HEK293 (cell line): ENCODE data around the gene SIRPB2.
A peak's percentile ranks its signal among the peaks of the same experiment; 100 is the strongest.

Experiments
- BCL11A ChIP-seq: fragments of 450-650 bp; formaldehyde crosslinking; IDR thresholded peaks from 2 replicates; pipeline ENCODE4 v1.5.1; 2016; ENCODE audit warnings: low read depth, missing biosample characterization, missing genetic modification characterization
- FEZF1 ChIP-seq: fragments of 450-650 bp; formaldehyde crosslinking; IDR thresholded peaks from 2 replicates; pipeline ENCODE4 v1.5.1; 2016; ENCODE audit warnings: missing biosample characterization, missing genetic modification characterization
- GLI2 ChIP-seq: fragments of 450-650 bp; formaldehyde crosslinking; IDR thresholded peaks from 2 replicates; pipeline ENCODE4; 2017; ENCODE audit warnings: missing biosample characterization, missing genetic modification characterization, low read depth, borderline replicate concordance
- KLF8 ChIP-seq: fragments of 450-650 bp; formaldehyde crosslinking; IDR thresholded peaks from 2 replicates; pipeline ENCODE4 v1.5.1; 2016; ENCODE audit warnings: missing biosample characterization, missing genetic modification characterization
- PRDM1 ChIP-seq: fragments of 450-650 bp; formaldehyde crosslinking; IDR thresholded peaks from 2 replicates; pipeline ENCODE4; 2016; ENCODE audit warnings: missing biosample characterization, missing genetic modification characterization
- RBAK ChIP-seq: fragments of 450-650 bp; formaldehyde crosslinking; IDR thresholded peaks from 2 replicates; pipeline ENCODE4 v1.5.1; 2016; ENCODE audit warnings: missing biosample characterization, missing genetic modification characterization
- REPIN1 ChIP-seq: fragments of 450-650 bp; formaldehyde crosslinking; IDR thresholded peaks from 2 replicates; pipeline ENCODE4 v1.5.1; 2017; ENCODE audit warnings: missing biosample characterization, missing genetic modification characterization, low read depth
- SCRT1 ChIP-seq: fragments of 450-650 bp; formaldehyde crosslinking; IDR thresholded peaks from 2 replicates; pipeline ENCODE4 v1.5.1; 2016; ENCODE audit warnings: missing biosample characterization, missing genetic modification characterization, borderline replicate concordance
- TRIM28 ChIP-seq: IDR thresholded peaks from 2 replicates; pipeline ENCODE4 v1.6.1; 2011; ENCODE audit warnings: low read length, control low read depth, borderline replicate concordance
- YY1 ChIP-seq: fragments of 450-650 bp; formaldehyde crosslinking; IDR thresholded peaks from 2 replicates; pipeline ENCODE4 v1.5.1; 2018; ENCODE audit warnings: missing biosample characterization, missing genetic modification characterization
- ZFHX2 ChIP-seq: fragments of 450-650 bp; formaldehyde crosslinking; conservative IDR thresholded peaks from 2 replicates; pipeline ENCODE4 v1.5.1; 2016; ENCODE audit warnings: missing biosample characterization, missing genetic modification characterization
- ZFP37 ChIP-seq: fragments of 450-650 bp; formaldehyde crosslinking; IDR thresholded peaks from 2 replicates; pipeline ENCODE4 v1.5.1; 2016; ENCODE audit warnings: missing biosample characterization, missing genetic modification characterization
- ZIC2 ChIP-seq: fragments of 450-650 bp; formaldehyde crosslinking; IDR thresholded peaks from 2 replicates; pipeline ENCODE4 v1.5.1; 2016; ENCODE audit warnings: missing biosample characterization, missing genetic modification characterization
- ZNF10 ChIP-seq: fragments of 450-650 bp; formaldehyde crosslinking; IDR thresholded peaks from 2 replicates; pipeline ENCODE4 v1.5.1; 2017; ENCODE audit warnings: missing biosample characterization, missing genetic modification characterization
- ZNF112 ChIP-seq: fragments of 450-650 bp; formaldehyde crosslinking; IDR thresholded peaks from 2 replicates; pipeline ENCODE4 v1.5.0; 2017; ENCODE audit warnings: missing biosample characterization, missing genetic modification characterization
- ZNF155 ChIP-seq: fragments of 450-650 bp; formaldehyde crosslinking; IDR thresholded peaks from 2 replicates; pipeline ENCODE4 v1.5.1; 2016; ENCODE audit warnings: missing biosample characterization, missing genetic modification characterization
- ZNF157 ChIP-seq: fragments of 450-650 bp; formaldehyde crosslinking; IDR thresholded peaks from 2 replicates; pipeline ENCODE4 v1.5.1; 2016; ENCODE audit warnings: missing biosample characterization, missing genetic modification characterization
- ZNF184 ChIP-seq: fragments of 450-650 bp; IDR thresholded peaks from 2 replicates; pipeline ENCODE4 v1.5.1; 2018; ENCODE audit warnings: missing biosample characterization, mild to moderate bottlenecking, missing genetic modification characterization
- ZNF19 ChIP-seq: fragments of 450-650 bp; formaldehyde crosslinking; IDR thresholded peaks from 2 replicates; pipeline ENCODE4; 2016; ENCODE audit warnings: missing biosample characterization, missing genetic modification characterization, low read depth
- ZNF223 ChIP-seq: fragments of 450-650 bp; formaldehyde crosslinking; IDR thresholded peaks from 2 replicates; pipeline ENCODE4 v1.5.1; 2016; ENCODE audit warnings: missing biosample characterization, missing genetic modification characterization
- ZNF23 ChIP-seq: fragments of 450-650 bp; formaldehyde crosslinking; IDR thresholded peaks from 2 replicates; pipeline ENCODE4 v1.5.1; 2016; ENCODE audit warnings: missing biosample characterization, missing genetic modification characterization, borderline replicate concordance
- ZNF26 ChIP-seq: fragments of 450-650 bp; formaldehyde crosslinking; IDR thresholded peaks from 2 replicates; pipeline ENCODE4 v1.5.1; 2016; ENCODE audit warnings: missing biosample characterization, missing genetic modification characterization
- ZNF280C ChIP-seq: fragments of 450-650 bp; formaldehyde crosslinking; IDR thresholded peaks from 2 replicates; pipeline ENCODE4 v1.5.1; 2016; ENCODE audit warnings: missing biosample characterization, missing genetic modification characterization
- ZNF350 ChIP-seq: fragments of 450-650 bp; formaldehyde crosslinking; IDR thresholded peaks from 2 replicates; pipeline ENCODE4 v1.5.0; 2017; ENCODE audit warnings: missing biosample characterization, mild to moderate bottlenecking, missing genetic modification characterization
- ZNF366 ChIP-seq: fragments of 450-650 bp; formaldehyde crosslinking; conservative IDR thresholded peaks from 2 replicates; pipeline ENCODE4 v1.5.1; 2016; ENCODE audit warnings: missing biosample characterization, missing genetic modification characterization
- ZNF473 ChIP-seq: fragments of 450-650 bp; formaldehyde crosslinking; IDR thresholded peaks from 2 replicates; pipeline ENCODE4 v1.5.1; 2017; ENCODE audit warnings: missing biosample characterization, missing genetic modification characterization
- ZNF513 ChIP-seq: fragments of 450-650 bp; IDR thresholded peaks from 2 replicates; pipeline ENCODE4 v1.5.1; 2018; ENCODE audit warnings: missing biosample characterization, missing genetic modification characterization
- ZNF558 ChIP-seq: fragments of 450-650 bp; formaldehyde crosslinking; IDR thresholded peaks from 2 replicates; pipeline ENCODE4 v1.5.1; 2016; ENCODE audit warnings: missing biosample characterization, missing genetic modification characterization
- ZNF610 ChIP-seq: fragments of 450-650 bp; formaldehyde crosslinking; IDR thresholded peaks from 2 replicates; pipeline ENCODE4 v1.5.1; 2016; ENCODE audit warnings: missing biosample characterization, missing genetic modification characterization, borderline replicate concordance
- ZNF624 ChIP-seq: fragments of 450-650 bp; formaldehyde crosslinking; IDR thresholded peaks from 2 replicates; pipeline ENCODE4 v1.5.1; 2017; ENCODE audit warnings: missing biosample characterization, missing genetic modification characterization
- ZNF645 ChIP-seq: fragments of 450-650 bp; formaldehyde crosslinking; IDR thresholded peaks from 2 replicates; pipeline ENCODE4; 2016; ENCODE audit warnings: missing biosample characterization, missing genetic modification characterization
- ZNF701 ChIP-seq: fragments of 450-650 bp; formaldehyde crosslinking; IDR thresholded peaks from 2 replicates; pipeline ENCODE4 v1.5.1; 2016; ENCODE audit warnings: missing biosample characterization, missing genetic modification characterization
- ZNF704 ChIP-seq: fragments of 450-650 bp; formaldehyde crosslinking; IDR thresholded peaks from 2 replicates; pipeline ENCODE4 v1.5.1; 2016; ENCODE audit warnings: missing biosample characterization, missing genetic modification characterization
- ZNF76 ChIP-seq: fragments of 450-650 bp; formaldehyde crosslinking; IDR thresholded peaks from 2 replicates; pipeline ENCODE4; 2016; ENCODE audit warnings: low read depth, missing biosample characterization, missing genetic modification characterization, borderline replicate concordance
- ZNF791 ChIP-seq: fragments of 450-650 bp; formaldehyde crosslinking; IDR thresholded peaks from 2 replicates; pipeline ENCODE4 v1.5.1; 2016; ENCODE audit warnings: missing biosample characterization, missing genetic modification characterization

The SIRPB2 gene

GRCh38 chr20:1469925-1470571 is 21.2 kb downstream of the SIRPB2 start (continued):
- TF ChIP-seq ZNF704 (no peak), PRDM1 (tag by site-specific recombination) (peak; percentile 91), ZNF223 (no peak), ZNF23 (no peak), ZNF350 (tag by site-specific recombination) (no peak), ZNF701 (no peak), ZIC2 (no peak), ZNF26 (tag by site-specific recombination) (no peak), ZFP37 (tag by site-specific recombination) (0 out of 2 replicates have a peak, but pooled peaks have one; percentile 45), SCRT1 (tag by site-specific recombination) (no peak), ZNF10 (tag by site-specific recombination) (peak; percentile 67; the same call in 1 of the 2 replicates), REPIN1 (tag by site-specific recombination) (peak; percentile 89; the same call in 1 of the 2 replicates), BCL11A (tag by site-specific recombination) (no peak), ZNF558 (tag by site-specific recombination) (0 out of 2 replicates have a peak, but pooled peaks have one; percentile 15), ZNF112 (no peak), FEZF1 (tag by site-specific recombination) (no peak), ZNF76 (tag by site-specific recombination) (no peak), ZNF280C (tag by site-specific recombination) (no peak), ZNF645 (tag by site-specific recombination) (no peak), TRIM28 (no peak), ZNF184 (tag by site-specific recombination) (no peak), ZNF610 (tag by site-specific recombination) (no peak), ZNF473 (no peak), KLF8 (tag by site-specific recombination) (no peak), ZNF624 (tag by site-specific recombination) (no peak), RBAK (tag by site-specific recombination) (no peak), ZNF157 (no peak), YY1 (tag by site-specific recombination) (peak; percentile 47; the same call in 1 of the 2 replicates), GLI2 (tag by site-specific recombination) (no peak), ZNF366 (tag by site-specific recombination) (peak; percentile 76), ZNF513 (tag by site-specific recombination) (no peak), ZNF155 (tag by site-specific recombination) (no peak), ZNF19 (tag by site-specific recombination) (no peak), ZFHX2 (tag by site-specific recombination) (peak; percentile 62), ZNF791 (no peak)
